NCI-H2081 (cell line): Measurements from ENCODE around the gene FCHSD1.

Source experiments
- DNase-seq, 2 experiments: peaks; one replicate each; lab custom pipeline; 2025; lab: John Stamatoyannopoulos, UW

FCHSD1 gene

DNA sequence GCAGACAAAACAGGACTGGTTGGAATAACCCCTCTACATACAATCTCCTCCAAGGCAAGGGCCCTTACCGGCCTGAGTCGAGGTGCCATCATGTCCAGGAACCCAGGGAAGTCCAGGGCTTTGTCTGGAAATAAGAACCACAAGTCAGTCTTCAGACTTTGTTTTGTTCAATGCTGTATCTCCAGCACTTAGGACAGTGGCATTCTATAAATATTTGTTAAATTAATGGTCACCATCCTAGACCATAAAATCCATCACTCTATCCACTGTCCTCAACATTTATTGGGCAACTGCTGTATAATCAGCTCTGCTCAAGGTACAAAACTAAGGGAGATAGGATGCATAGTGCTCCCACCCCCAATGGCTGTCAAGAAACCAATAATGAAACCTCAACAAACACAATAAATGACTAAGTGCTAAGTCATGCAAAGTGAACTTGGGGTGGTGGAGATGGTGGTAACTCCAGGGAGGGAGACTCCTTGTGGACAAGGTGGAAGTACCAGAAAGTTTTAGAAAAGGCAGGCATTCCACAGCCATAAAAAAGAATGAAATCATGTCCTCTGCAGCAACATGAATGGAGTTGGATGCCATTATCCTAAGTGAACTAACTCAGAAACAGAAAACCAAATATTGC, 9.5 kb downstream of the FCHSD1 start:
- DNase-seq = no peak

DNA sequence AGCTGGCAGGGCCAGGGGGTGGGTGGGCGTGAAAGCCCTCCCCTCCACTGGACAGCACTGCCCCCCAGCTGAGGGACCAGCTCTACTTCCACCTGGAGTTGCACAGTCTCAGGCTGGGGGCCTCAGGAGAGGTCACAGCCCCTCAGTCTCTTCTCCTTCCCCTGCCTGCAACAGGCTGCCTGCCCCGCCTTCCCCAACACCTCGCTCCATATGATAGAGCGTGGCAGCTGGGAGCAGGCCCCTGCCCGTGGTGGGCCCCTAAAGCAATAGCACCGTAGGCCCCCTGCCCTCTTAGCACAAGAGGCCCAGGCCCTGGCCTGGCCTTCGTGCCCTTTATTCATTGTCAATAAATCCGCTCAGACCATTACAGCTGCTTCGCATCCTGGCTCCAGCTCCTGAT, 10.5 kb downstream of the FCHSD1 start:
- DNase-seq = no peak

DNA sequence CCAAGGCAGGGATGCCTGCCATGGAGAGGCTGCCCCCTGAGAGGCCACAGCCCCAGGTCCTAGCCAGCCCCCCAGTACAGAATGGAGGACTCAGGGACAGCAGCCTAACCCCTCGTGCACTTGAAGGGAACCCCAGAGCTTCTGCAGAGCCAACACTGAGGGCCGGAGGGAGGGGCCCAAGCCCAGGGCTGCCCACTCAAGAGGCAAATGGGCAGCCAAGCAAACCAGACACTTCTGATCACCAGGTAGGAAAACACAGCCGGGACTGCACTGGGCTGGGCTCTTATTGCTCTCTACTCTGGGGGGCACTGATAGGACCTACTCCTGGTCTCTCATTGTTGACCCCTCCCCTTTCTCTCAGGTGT, 11.2 kb downstream of the FCHSD1 start:
- DNase-seq = no peak

GRCh38 chr5:141639357-141640050, 11.7 kb downstream of the FCHSD1 start:
- no peak for DNase-seq

GRCh38 chr5:141638771-141639170, 12.4 kb downstream of the FCHSD1 start:
- DNase-seq = no peak

DNA sequence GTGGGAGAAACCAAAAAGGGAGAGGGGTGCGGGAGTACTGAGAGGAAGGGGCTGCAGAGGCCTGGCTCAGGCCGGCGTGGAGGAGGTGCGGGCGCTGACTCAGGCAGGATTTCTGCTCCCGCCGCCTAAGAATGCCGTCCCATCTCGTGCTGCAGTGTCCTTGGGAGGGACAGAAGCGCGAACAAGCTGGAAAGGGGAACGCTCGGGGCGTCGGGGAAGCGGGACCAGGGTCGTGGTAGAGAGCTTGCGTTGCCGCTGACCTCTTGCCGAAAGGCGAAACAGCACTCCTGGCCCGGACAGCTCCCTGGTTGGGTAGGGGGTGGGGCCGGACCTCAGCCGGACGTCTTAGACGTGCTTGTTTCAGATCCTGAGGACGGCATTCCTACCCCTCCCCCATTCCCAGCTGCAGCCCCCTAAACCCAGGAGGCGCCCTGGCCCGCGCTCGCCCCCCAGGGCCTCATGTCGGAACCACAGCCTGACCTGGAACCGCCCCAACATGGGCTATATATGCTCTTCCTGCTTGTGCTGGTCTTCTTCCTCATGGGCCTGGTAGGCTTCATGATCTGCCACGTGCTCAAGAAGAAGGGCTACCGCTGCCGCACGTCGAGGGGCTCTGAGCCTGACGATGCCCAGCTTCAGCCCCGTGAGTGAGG, 13.3 kb downstream of the FCHSD1 start:
- DNase-seq = peak in 1 of 2 experiments; percentile 9

DNA sequence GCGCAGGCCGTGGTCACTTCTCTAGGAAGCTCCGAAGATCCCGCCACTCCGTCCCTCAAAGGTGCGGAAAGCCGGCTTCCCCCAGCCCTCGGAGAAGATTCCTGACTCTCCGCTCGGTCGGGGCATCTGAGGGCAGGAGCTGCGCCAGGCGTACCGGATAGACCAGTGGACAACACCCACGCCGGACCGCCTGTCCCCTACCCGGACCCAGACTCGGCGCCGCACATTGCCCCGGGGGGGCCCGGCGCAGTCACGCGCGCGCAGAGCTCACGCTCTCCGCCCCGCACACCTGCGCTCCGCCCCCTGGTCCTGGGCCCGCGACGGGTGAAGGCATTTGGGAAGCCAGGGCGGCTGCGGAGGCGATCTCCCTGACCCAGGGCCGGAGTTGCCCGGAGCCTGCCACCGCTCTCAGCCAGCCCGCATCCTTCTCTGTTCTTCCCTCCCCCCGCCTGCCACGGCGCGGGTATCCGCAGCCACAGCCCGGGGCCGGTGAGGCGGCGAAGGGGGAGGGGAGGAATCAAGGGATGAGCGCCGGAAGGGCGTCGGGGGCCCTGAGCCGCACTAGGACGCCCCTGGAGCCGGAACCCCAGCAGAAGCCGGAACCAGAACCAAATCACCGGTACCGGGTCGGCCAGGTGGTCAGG, 14.0 kb downstream of the FCHSD1 start:
- peak in 1 of 2 experiments; percentile 37 for DNase-seq

DNA sequence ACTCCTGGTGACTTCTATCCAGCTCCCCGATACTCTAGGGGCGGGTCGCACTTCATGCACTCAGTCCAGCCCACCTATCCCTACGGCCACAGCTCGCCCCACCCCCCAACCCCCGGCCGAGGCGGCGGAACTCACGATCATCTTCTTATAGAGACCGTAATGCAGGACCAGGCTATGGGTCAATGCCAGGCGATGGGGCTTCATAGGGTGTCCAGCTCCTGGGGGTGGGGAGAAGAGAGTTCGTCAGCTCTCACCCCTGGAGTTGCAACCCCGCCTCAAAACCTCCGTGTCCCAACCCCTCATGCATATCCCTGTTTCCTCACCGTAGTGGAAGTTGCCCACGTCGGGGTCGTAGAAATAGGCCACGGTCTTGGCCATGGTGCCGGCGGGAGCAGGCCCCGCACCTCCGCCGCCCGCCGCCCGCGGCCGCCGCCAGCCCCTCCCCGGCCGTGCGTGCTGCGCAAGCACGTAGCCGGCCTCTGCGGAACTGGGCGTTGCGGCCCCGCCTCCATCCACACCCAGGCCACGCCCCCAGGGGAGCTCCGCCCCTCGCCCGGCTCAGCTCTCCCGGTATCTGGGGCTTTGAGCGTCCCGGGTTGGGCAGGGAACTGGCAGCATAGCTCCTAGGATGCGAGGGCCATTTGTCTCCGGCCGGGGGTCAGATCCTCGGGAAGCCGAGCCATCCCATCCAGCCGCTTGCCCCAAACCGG, 14.7 kb downstream of the FCHSD1 start, which contains the start of the genes HDAC3 and RELL2:
TSS of gene HDAC3 (minus strand) at position 437 of the 710 bp plus-strand sequence. CDS start at position 378, 59 bp downstream.
TSS of gene RELL2 (plus strand) at position 585 of the 710 bp plus-strand sequence. CDS start 1,229 bp downstream, outside the sequence.
- DNase-seq = peak; percentile 77 to 80

DNA sequence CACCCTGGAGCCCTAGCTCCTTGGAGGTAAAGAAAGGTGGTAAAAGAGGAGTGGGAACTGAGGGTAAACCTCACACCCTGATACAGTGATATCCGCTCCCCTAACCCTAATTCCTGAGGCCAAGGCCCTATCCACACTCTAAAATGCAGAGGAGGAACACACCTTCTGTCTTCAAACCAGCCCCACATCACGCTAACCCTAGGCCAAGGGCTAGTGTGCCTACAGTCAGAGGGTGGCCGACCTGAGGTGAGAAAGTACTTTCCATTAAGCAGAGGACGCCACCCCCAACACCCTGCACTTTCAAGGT, 15.2 kb downstream of the FCHSD1 start:
- DNase-seq = no peak

DNA sequence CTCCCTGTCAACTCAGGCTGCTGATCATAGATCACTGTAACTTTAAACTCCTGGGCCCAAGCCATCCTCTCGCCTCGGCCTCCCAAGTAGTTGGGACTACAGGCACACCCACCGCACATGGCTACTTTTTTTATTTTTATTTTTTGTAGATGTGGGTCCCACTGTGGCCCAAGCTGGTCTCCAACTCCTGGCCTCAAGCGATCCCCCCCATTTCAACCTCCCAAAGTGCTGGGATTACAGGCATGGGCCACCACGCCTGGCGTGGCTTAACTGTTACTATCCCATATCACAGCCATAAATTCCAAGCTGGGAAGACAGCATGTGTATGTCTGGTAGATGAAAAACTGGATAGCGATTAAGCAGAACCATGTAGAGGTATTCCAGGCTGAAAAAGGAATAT, 15.6 kb downstream of the FCHSD1 start:
- DNase-seq = no peak

DNA sequence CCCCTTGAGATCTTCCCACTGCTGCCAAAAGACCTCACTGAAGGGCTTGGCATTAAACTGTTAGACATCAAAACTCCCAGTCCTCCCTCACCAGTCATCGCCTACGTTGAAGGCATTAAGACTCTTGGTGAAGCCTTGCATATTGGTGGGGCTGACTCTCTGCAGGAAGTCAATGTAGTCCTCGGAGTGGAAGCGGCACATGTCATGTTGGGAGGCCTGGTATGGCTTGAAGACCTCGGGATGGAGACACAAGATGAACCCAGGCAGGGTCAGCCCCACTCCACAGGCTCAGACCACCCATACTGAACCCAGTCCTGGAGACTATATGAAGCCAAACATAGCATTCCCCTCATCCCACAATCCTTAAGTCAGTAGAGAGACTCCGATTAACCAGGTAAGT, 16.5 kb downstream of the FCHSD1 start:
- DNase-seq = no peak

GRCh38 chr5:141633871-141634561, 17.2 kb downstream of the FCHSD1 start:
- DNase-seq = no peak

- peak in 1 of 2 experiments; percentile 13 for DNase-seq
Measured at GRCh38 chr5:141632650-141633049, 18.6 kb downstream of the FCHSD1 start.

- no peak for DNase-seq
Measured at GRCh38 chr5:141630570-141631140, 20.6 kb downstream of the FCHSD1 start.

GRCh38 chr5:141628175-141628788, 22.9 kb downstream of the FCHSD1 start:
- no peak for DNase-seq

DNA sequence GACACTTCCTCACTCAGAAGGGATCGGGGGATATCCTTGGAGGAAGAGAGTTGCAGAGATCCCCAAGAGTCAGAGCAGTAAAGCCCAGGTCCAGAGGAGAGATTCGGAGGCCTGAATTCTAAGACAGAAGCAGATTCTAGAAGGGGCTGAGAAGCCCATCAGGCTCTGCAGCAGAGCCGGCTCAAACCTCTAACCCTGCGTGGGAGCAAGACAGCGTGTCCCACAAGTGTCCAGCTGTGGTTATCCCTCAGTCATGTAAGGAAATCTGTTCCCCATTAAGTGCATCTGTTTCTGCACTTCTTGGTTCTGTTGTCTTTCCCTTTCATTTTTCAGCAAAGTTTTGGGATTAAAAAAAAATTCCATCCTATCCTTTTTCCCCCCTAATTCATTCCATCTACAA, 27.6 kb downstream of the FCHSD1 start:
- DNase-seq = no peak

DNA sequence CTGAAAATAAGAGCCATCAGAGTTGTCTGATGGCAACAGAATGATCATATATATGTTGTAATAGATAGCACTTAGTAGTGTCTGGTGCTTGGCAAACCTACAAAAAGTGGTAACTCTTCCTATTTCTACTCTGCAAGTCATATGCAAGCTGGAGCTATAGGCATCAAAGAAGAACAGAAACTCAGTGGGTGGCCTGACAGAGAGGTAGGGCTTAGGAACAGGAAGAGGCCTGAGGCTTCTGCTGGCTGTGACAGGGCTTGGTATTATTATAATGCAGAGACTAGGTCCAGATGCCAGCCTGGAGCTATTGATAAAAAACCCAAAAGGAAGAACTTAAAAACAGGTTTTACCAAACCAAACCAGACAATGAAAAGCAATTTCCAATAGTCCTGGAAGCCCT, 28.0 kb downstream of the FCHSD1 start:
- DNase-seq = no peak

DNA sequence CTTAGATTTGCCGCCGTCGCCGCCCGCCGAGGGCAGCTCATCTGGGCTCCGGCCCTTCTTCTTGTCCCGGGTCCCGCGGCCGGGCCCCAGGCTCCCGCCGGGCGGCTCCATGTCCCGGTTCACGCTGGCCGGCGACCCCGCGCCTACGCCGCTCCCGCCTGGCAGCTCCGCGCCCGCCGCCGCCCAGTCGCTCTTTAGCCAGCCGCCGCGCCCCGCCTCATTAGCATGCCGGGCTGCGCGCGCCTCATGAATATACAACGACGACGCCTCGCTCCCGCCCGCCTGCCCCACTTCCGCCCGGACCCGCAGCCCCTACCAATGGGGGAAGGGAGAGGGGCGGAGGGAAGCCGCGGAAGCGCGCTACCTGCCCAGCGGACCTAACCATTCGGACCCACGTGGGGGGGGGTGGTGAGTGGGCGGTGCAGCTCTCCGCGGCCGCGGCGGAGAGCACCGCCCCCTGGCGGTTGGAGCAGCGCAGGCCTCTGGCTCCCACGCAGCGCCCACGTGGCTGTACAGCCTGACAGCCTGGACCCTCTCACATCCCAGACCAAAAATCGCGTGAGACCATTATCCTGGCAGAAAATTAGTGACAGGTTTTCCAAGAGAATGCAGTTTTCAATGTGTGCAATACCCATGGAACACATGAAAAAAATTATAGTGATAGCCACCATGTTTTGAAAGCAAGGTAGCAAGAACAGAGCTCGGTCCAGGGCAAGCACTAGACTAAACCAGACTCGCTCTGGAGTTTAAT, 32.2 kb downstream of the FCHSD1 start, which contains the start of gene DIAPH1:
TSS of gene DIAPH1 (minus strand) at position 197 of the 751 bp plus-strand sequence. CDS start at position 111, 86 bp downstream.
- peak; percentile 94 to 95 for DNase-seq

DNA sequence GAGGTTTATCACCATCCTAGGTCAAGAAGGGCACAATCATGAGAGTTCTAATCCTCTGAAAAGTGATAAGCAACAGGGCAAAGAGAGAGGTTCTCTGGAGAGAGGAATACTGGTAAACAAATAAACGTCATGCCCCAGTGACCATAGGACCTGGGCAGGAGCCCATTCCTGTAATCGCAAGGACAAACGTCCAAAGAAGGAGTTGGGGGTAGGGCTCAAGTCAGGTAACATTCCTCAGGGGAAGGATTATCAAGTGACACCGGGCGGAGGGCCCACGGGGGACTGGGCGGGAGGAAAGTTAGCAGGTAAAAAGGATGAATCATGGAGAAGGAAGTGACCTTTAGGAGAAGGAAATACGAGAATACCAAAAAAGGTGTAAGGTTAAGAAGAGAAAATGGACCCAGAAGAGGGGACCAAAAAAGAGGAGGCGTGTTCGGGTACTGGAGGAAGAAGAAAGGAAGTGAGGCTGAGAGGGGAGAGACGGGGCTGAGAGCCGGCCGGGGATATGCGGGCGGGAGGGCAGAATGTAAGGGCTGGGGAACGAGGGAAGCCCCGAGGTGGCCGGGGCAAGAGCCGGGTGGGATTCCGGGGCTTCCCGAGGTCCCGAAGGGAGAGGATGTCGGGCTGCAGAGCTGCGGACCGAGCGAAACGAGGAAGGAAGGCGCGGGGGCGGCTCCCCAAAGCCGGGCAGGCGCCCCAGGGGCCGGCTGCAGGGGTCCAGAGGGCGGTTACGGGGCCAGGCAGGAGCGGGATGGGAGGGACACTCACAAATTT, 33.0 kb downstream of the FCHSD1 start:
- peak; percentile 40 to 58 for DNase-seq
